ENCODE data around the gene TMEM119.
"Not testable (repeated sequence)": the region's sequence is repeated elsewhere in the genome, so short reads cannot be mapped to it uniquely, and the experiment has no call there.

The TMEM119 gene

DNA sequence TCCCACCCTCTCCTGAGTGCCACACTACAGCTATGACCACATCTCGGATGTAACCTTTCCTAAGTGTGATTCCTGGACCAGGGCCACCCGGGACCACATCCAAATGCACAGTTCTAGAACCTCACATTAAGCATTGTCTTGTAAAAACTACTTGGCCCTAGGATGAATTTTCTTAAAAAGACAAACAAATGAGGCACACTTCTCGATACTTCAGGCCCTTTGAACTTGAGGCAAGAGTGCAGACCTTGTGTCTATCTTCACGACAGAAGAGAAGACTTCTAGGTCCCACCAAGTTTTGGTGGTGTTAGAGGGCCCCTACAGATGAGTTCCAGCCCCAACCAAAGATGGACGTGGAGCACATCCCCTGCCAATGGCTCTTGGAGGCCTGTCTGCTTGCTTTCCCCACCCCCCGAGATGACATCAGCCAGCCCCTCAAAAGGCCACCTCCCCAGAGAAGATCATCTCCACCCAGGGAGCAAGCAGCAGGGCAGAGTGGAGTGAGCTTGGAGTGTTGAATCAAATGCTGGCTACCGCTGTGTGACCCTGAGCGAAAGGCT, 26.2 kb downstream of the TMEM119 start:
- DNase-seq (ENCODE audit: insufficient read length, low spot score), result no peak
- FAIRE-seq, result no peak

DNA sequence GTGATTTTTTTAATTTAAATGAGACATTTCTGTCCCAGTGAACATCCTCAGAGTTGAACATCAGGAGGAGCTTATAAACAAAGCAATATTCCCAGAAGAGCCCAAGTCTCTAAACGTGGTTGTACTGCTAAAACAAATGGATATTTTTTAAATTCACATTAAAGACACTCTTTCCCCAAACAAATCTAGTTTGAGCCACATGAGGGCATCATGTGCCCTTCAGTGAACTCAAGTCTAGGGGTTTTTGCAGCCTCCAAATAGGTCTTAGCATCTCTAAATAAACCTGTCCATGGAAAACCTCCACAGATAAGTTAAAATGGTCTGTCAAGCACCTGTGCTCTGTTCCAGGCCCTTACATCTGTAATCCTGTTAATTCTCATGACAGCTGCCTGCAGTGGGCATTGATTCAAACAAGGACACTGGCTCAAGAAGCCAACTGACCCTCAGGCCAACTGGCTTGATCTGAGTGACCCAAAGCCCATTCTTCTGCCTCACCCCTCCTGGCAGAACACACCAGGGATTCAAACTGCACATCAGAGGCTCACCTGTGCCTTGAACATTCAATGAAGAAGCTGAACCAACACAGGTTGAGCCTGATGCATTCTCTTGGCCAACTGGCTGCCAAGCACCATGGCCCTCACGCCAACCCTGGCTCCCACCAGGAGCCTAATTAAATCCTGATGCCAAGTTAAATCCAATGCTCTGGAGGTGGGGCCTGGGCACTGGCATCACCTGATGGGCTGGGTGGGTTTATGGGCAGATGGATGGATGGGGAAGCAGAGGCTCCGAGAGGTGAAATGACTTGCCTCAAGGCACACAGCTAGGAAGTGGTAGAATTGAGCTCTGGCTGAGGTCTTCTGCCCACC, 26.9 kb downstream of the TMEM119 start:
- FAIRE-seq (no peak), DNase-seq (ENCODE audit: insufficient read length, low spot score) (peak; percentile 41)

DNA sequence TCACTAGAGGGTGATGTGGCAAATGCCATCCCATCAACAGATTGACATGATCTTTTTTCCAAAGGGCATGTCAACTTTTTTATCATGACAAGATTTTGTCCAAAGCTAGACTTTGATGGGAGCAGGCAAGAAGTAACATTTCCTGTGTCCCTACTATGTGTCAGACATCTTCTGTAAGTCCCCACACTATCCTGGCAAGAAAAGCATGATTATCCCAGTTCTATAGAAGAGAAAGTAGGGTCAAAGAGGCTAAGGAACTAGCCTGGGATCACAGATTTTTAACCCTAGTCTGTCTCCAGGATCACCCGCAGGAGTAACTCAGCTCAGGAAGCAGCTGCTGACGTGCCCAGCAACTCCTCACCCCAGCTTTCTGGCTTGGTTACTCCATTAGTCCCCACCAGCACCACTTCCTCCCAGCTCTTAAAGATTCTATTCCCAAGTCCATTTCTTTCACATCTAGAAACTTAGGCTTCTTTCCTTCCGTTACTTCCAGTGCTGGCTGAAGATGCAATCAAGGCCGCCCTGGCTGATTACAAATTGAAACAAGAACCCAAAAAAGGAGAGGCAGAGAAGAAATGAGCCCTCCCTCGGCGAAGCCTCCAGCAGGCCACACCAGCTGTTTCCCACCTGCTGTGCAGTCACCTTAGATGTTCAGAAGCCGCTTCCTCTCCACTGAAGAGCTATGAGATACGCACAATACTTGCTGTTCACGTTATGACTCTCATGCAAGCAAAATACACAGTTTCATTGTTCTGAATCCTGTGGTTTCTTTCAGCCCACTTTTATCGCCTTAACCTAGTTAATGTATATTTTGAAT, 29.3 kb downstream of the TMEM119 start:
- FAIRE-seq (no peak), DNase-seq (ENCODE audit: insufficient read length, low spot score) (no peak)

DNA sequence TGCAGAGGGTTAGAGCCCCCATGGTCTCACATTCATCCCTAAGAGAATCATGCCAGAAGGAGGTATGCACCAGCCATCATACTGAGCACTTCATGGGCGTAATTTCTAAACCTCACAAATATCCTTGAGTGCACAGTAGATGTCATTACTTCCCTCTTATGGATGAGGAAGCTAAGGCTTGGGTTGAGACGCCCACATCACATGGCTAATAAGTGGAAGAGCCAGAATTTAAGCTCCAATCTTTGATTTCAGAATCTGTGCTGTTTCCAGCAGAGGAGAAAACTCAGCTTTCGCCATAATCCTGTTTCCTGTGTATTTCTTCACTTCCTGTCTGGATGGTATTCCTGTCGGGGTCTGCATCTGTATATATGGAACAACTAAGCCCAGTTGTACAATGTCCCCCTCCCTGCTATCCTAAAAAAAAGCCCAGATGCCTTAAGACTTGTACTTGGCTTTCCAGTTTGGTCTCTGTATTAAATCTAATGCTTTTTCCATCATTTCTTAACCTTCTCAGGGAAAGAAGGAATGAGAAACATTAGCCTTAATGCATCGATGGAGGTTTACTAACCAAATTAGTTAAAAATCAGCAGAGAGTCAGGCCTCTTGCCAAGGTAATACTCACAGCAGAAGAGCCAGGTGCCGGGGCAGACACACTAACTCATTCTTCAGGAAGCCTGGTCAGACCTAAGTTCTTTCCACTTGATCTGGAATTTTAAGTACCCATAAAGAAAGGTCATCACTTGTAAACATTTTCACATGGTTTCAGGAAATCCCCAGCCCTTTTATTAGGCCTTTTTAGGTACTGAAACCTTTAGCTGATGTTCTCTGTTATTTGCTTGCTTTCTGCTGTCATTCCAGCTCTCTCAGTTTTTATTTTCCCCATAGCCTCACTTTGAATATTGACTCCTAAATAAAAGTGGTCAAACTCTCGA, 30.2 kb downstream of the TMEM119 start:
- DNase-seq (ENCODE audit: insufficient read length, low spot score), result no peak
- FAIRE-seq, result no peak

DNA sequence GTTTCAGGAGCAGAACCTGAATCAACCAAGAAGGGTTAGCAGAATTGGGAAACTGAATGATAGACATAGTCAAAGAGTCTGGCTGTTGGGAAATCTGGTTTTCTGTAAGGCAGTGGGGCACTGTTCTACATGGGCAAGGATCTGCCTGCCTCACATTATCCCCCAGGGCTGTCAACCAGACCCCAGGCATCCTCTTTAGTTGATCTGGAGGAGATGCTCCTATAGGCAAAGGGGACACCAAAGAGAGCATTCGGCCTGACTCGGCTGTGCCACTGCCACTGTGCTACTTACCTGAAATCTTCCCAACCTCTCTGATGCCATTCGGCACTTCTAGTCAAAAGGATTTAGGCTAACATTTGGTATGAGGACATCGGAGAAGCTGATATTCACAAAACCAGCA, 31.4 kb downstream of the TMEM119 start:
- DNase-seq (ENCODE audit: insufficient read length, low spot score) (no peak), FAIRE-seq (no peak)

DNA sequence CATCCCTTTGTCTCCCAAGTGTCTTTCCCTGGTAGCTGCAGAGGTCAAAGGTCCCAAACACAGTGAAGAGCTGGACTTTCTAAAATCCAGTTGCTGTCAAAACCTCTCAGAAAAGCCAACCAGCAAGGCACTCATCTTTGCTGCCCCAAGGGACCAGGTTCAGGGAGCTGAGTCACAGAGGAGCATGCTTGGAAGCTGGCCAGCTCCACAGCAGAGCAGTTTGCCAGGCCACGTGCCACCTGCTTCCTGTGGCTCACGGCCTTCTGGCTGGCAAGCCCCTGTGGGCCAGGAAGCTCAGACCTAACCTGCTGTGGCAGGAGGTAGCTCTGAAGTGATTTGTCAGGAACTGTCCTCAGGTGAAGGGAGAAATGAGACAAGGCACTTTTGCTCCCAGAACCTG, 31.9 kb downstream of the TMEM119 start:
- FAIRE-seq (no peak), DNase-seq (ENCODE audit: insufficient read length, low spot score) (no peak)

DNA sequence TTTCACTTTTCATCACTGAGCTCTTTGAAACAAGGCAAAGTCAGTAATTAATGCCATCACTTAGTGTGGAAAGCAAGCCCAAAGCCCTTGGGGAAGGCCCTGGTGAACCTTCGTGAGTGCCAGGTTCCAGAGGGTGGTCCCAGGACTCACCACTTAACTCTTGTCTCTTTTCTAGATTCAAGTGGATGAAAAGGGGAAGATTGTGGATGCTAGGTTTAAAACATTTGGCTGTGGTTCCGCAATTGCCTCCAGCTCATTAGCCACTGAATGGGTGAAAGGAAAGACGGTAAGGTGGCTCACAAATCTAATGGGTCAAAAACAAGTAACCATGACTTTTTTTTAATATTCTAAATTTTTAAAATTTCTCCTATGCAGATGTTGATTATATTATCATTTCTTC, 32.7 kb downstream of the TMEM119 start:
- DNase-seq (ENCODE audit: insufficient read length, low spot score), result no peak

DNA sequence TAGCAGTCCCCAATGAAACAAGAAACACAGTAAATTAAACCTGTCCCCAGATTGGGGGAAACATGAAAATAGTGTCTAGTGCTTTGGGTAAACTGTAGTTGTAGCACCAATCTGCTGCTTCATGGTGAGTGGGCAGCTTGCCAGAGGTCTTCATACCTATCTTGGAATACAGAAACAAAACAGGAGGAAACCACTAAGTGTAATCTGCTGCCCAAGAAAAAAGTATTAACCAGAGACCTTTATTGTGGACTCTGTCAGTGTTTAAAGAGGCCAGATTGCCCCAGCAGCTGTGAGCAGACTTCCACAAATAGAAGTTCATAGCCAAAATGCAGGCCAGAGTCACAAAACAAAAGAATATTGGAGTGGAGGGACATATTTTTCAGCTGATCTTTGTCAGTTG, 33.2 kb downstream of the TMEM119 start:
- DNase-seq (ENCODE audit: insufficient read length, low spot score) (no peak), FAIRE-seq (no peak)

More for the DNA sequence above, 32.7 kb downstream of the TMEM119 start:
- no peak for FAIRE-seq

DNA sequence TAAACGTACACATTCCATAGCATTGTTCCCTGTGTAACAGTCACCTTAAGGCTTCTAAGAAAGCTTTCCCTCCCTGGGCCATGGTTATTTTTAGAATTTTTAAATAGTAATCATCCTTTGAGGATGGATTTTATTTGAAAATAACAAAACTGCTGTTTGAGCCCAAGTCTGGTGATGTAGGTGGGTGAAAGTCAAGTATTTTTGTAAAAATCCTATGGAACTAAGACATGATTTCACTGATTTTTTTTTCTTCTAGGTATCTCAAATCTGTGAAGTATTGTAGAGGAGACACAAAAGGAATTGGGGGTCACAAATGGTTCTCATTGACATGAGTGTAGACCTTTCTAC, 34.1 kb downstream of the TMEM119 start:
- FAIRE-seq, result no peak
- no peak for DNase-seq (ENCODE audit: insufficient read length, low spot score)

DNA sequence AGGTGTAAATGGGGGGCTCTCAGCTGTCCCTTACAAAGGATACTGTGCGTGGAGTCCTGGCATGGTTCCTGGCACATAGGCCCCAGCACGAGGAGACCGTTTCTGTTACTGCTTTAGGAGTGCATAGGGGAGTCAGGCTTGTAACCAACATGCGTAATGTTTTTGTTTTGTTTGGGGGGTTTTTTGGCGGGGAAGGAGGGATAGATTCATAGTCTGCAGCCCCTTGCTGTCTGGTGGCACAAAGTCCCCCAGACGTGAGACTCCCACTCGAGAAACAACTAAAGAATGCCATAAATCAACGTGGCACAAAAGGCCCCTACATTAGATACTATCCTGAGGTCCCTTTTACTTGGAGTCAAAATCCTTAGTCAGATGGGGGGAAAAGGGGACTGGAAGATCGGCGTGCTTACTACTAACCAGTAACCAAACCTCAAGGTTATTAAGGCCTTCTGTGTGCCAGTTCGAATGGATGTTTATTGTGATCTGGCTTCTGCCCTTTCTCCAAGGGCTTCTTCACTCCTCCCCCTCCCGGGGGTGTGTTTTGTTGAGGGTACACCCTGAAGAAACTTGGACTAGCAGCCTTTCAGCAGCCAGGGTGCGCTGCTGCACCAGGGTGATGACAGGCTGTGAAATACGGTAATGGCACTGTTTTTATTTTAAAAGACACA, 34.6 kb downstream of the TMEM119 start:
- FAIRE-seq (no peak), DNase-seq (ENCODE audit: insufficient read length, low spot score) (peak; percentile 85)

DNA sequence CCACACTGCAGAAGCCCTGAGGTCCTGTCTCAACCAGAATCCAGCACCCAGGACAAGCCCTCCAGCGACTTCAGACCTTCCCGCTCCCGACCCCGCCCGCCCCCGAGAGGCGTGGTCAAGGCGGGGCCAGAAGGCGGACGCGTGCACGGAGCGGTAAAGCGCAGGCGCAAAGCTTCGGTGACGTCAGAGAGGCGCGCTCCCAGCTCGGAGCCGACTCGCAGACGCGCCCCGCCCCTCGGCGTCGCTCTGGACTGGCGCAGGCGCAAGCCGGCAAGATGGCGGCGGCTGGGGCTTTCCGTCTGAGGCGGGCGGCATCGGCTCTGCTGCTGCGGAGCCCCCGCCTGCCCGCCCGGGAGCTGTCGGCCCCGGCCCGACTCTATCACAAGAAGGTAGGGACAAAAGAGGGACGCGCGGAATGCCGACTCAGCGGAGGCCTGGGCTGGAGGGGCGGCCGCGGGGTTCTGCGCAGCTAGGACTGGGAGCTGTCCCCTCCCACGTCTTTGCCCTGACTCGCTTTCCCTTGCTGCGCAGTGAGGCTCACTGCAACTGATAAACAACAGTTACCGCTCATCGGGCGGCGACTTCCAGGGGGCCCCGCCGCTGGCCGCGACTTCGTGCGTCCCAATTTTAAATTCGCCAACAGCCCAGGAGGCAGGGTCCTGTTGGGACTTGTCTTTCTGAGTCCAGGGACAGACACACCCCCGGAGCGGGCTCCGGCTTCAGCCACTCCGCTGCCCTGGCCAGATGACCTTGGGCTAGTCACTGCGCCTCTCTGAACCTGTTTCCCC, 35.3 kb downstream of the TMEM119 start, which contains the start of gene ISCU:
Gene ISCU, plus strand, starts transcription at position 249 of the 788 bp plus-strand sequence. Its CDS starts 27 bp downstream, at position 276.
- FAIRE-seq (peak; percentile 23), DNase-seq (ENCODE audit: insufficient read length, low spot score) (peak; percentile 93)

DNA sequence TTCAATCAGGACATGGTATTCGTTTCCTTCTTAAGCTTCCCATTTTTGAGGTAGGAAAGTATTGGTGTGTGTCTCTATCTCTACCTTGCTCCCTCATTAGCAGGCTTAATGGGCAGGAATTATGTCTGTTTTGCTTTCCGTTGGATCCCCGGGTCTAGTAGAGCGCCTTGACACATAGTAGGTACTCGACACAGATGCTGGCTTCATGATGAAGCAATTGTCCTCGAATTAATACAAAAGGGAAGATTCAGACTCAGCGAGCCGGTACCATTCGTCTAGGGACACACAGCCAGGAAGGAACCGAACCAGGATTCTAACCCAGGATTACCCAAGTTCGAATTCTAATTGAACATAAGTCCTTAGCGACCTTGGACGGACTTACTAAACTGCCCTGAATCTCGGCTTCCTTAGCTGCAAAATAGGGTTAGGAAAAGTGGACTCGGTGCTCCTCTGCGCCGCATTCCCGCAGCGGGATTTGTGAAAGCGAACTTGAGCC, 36.0 kb downstream of the TMEM119 start:
- DNase-seq (ENCODE audit: insufficient read length, low spot score) (no peak), FAIRE-seq (no peak)

DNA sequence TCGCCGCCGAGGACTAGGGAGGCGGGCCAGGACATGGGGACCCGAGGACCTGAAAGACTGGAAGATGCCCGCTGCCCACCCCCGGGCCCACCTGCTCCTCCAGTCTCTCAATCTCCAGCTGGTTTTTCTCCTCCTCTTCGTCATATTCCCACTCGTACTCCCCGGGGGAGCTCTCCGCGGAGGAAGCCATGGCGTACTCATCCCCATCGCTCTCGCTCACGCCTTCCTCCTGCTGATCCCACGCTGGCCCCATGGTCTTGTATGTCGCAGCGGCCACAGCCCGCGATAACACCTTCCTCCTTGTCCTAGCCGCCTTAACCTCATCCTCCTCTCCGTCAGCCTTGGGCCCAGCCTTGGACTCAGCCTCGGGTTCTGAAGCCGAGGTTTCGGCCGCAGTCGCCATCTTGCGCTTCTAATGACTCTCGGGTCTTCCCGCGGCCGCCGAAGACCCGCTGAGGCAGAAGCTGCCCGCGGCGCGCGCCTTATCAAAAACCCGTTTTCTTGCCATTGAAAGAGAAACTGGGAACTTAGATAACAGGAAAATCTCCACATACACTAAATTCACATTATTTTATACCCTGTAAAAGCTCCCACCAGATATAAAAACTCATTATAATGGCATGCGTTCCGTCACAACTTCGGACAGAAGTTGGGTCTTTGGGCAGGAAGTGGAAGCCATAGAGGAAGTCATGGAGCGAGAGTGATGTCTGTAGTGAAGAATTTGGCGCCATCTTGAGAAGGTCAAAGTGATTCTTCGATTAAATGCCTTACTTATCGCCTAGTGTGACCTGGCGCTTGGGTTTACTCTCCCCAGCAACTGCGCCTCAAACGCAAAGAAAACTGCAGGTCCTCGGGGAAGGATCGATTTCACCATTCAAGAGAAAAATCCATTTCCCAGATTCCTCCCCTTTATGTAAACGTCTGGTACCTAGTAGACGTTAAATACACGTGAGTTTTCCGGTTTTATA, 36.8 kb downstream of the TMEM119 start, which contains the start of gene SART3:
Gene SART3, minus strand, starts transcription at position 422 of the 968 bp plus-strand sequence. Its CDS starts 19 bp downstream, at position 403.
- peak; percentile 83 for DNase-seq (ENCODE audit: insufficient read length, low spot score)
- FAIRE-seq, result no peak

DNA sequence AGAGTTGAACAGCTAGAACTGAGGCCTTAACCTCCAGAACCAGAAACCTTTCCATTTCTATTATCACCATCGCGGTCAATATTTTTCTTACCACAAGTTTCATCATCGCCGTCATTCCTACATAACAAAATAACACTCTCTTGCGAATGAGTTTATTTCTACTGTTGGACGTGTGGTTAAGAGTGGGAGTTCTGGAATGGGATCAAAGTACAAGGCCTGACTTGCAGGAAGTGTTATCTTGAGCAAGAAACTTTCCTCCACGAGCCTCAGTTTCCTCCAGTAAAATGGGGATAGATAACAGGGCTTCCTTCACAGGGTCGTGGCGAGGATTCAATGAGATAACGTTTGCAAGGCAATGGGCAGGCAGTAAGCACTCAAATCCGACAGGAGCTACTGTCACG, 37.6 kb downstream of the TMEM119 start:
- DNase-seq (ENCODE audit: insufficient read length, low spot score), result no peak
- no peak for FAIRE-seq

DNA sequence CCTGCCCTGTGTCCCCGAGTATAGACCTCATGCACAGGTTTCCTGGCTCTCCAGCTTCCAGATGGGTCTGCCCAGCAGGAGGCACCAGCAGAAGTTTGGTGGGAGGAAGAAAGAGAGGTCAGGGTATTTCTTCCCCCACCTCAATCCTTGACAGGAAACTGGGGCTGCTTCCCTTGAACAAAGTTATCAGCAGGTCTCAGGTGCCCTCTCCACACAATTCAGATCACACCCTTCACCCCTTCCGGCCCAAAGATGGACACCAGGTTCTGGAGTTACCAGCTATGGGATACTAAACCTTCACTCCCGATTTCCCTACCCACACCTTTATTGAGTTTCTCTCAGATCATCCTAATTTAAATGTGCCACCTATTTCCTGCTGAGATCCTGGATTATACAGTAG, 38.1 kb downstream of the TMEM119 start:
- DNase-seq (ENCODE audit: insufficient read length, low spot score), result no peak

DNA sequence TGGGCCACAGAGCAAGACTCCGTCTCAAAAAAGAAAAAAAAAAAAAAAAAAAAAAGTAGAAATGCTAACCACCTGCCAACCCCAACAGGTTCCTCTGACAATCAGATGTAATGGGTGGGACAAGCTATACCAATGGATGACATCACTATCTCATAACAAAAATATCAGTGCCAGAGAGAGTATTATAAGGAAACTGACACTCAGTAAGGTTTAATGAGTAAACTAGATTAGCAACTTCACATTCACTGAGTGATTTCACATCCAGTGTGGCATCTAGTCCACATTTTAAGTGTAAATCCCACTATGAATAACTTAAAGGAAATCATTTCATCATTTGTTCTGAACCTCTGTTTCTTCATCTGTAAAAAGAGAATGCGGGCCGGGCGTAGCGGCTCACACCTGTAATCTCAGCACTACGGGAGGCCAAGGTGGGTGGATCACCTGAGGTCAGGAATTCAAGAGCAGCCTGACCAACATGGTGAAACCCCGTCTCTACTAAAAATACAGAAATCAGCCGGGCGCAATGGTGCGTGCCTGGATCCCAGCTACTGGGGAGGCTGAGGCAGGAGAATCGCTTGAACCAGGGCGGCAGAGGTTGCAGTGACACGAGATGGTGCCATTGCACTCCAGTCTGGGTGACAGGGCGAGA, 38.8 kb downstream of the TMEM119 start:
- DNase-seq (ENCODE audit: insufficient read length, low spot score) (no peak), FAIRE-seq (no peak)

More for the DNA sequence above, 38.1 kb downstream of the TMEM119 start:
- FAIRE-seq, result no peak

DNA sequence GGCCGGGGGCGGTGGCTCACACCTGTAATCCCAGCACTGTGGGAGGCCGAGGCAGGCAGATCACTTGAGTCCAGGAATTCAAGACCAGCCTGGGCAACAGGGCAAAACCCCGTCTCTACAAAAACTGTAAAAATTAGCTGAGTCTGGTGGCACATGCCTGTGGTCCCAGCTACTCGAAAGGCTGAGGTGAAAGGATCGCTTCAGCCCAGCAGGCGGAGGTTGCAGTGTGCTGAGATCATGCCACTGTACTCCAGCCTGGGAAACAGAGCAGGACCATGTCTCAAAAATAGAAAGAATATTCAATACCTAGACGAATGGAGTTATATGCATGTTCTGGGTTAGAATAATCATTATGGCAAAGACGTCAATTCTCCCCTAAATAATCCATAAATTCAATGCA, 42.5 kb downstream of the TMEM119 start:
- FAIRE-seq; DNase-seq (ENCODE audit: insufficient read length, low spot score): not testable (repeated sequence)
